Measurements from ENCODE around the gene GABRR2. TPM values are rescaled to one million over a fixed set of nuclear protein-coding genes. Genes with fewer than 3 reads are reported as not detected.

GABRR2 gene
- total RNA-seq, 1 donor from 2014 or later: 1.4 TPM

DNA sequence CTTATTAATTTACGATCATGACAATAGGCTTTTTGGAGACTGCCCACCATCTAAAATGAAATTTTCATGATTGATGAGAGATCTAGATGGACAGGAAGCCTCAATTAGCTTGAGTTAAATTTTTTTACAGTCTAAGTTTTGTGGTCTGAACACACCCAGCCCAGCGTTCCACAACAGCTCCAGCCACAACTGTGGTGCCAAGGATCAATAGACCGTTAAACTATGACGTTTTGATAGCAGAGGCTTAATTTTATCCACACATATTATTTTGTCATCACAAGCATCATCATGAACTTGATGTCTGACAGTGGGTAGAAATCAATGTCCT, 92.4 kb downstream of the GABRR2 start:
- no peak for ATAC-seq
- Histone ChIP-seq H3K27ac (no peak overlapping the region), H3K4me1 (no peaks in the 10 kb centered on the region), H3K36me3 (no peaks in the 10 kb centered on the region), H3K9me3 (no peaks in the 10 kb centered on the region), H3K27me3 (no peaks in the 10 kb centered on the region), H3K4me3 (no peak overlapping the region)
- intact Hi-C loops (cut with DNase I): no loop called here
- TF ChIP-seq CTCF (IDR thresholded peaks at IDR 0.05): no peak
- DNase-seq: no peak

DNA sequence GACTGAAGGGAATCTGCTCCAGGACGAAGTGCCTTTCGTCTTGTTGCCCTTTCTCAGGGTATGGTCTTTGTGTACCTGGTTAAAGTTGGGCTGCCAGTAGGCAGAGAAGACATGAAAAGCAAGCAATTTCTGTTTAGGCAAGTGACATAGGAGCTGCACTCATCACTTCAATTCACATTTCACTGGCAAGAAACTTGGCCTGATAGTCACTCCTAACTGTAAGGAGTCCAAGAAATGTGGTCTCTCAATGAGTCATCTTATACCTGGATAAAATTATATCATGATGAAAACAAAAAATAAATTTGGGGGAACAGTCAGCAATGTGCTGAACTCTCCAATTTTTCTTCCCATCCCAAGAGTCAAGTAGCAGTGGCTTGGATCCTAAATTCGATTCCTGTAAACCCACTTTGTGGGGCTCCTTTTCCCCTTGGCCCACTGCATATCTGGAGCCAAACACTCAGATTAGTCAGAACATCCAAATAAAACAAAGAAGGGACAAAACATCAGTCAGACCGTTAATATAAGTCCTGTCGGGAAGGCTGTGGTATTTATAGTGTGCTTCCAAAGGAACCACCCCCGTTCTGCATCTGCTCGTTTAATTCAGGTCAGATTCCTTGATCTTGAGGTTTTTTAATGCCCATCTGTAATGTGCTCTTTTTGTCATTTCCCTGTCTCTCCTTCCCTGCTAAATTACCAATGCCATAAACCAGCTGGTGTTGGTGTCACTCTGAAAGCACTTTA, 93.0 kb downstream of the GABRR2 start:
- DNase-seq: no peak
- Histone ChIP-seq H3K27ac (no peak overlapping the region), H3K4me3 (no peak overlapping the region), H3K36me3 (no peaks in the 10 kb centered on the region), H3K9me3 (no peaks in the 10 kb centered on the region), H3K4me1 (no peaks in the 10 kb centered on the region), H3K27me3 (no peaks in the 10 kb centered on the region)
- TF ChIP-seq CTCF (IDR thresholded peaks at IDR 0.05): no peak
- no peak for ATAC-seq
- intact Hi-C loops (cut with DNase I): no loop called here

DNA sequence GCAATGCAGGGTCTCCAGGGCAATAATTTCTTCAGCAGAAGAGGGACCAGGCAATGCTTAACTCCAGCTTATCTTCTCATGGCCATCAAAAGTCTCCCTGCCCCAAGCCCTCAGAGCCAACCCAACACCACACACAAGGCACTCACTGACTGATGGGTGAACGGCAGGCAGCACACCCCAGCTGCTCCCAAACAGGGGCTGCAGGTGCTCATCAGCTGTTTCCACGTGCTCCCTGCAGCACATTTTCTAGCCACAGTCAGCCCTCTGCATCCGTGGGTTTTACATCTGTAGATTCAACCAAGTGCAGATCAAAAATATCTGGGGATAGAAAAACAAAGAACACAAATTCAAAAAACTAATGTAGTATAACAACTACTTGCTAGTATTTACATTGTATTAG, 94.0 kb downstream of the GABRR2 start:
- no peak overlapping the region for H3K4me3 ChIP-seq
- H3K27ac ChIP-seq: no peak overlapping the region
- intact Hi-C loops (cut with DNase I): no loop called here
- ATAC-seq (no peak), DNase-seq (no peak)
- H3K4me1 ChIP-seq: no peaks in the 10 kb centered on the region
- TF ChIP-seq CTCF (IDR thresholded peaks at IDR 0.05): no peak
- no peaks in the 10 kb centered on the region for H3K36me3 ChIP-seq
- no peaks in the 10 kb centered on the region for H3K9me3 ChIP-seq
- H3K27me3 ChIP-seq: no peaks in the 10 kb centered on the region

DNA sequence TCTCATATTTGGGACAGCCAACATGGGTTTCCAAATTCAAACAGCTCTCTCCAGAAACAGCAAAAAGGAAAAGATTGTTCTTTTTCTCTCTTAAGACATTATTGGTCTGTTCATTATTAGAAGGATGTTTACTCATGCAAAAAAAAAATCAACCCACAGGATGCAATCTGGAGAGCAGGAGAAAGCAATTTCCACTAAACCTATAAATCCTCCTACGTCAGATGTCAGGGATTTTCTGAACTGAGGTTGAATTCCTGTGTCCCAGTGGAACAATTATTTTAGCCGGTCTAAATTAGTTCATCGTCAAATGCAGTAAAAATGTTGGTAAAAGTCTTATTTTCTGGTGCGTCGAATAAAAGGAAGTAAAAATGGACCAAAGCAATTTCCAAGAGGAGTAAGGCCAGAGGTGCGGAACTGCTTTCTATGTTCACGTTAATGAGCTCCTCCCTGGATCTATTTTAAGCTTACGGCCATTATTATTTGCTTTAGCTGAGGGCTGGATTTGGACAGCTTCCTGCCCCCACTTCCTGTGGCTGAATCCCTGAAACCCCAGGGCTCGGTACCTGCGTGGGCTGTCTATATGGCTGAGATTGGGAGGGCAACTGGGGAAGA, 97.7 kb downstream of the GABRR2 start, which contains the start of gene GABRR1:
TSS of gene GABRR1 (minus strand) at position 60 of the 612 bp plus-strand sequence. CDS start at position 24, 36 bp downstream.
- H3K27me3 ChIP-seq: no peaks in the 10 kb centered on the region
- no peaks in the 10 kb centered on the region for H3K4me1 ChIP-seq
- TF ChIP-seq CTCF (IDR thresholded peaks at IDR 0.05): no peak
- no peak for ATAC-seq
- intact Hi-C loops (cut with DNase I): no loop called here
- H3K27ac ChIP-seq: no peak within 1 kb of the TSS
- no peaks in the 10 kb centered on the region for H3K36me3 ChIP-seq
- no peaks in the 10 kb centered on the region for H3K9me3 ChIP-seq
- DNase-seq: no peak
- H3K4me3 ChIP-seq: no peak within 1 kb of the TSS

DNA sequence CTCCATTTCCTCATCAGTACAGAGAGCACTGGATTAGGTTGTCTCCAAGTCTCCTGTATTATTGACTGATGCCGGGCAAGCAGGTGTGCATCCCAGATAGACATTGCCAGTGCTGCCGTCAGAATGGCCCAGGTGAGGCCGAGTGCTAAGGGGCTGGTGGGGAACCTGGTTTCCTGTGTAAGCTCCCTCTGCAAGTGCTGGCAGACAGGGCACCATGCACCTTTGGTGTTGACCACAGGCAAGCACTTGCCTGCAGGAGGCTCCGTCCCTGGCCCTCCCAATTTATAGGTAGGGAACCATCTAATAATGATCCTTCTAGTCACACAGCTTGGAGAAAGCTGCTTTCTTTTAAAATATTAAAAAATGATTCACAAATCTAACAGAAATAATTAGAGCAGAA, 98.7 kb downstream of the GABRR2 start:
- DNase-seq (no peak), ATAC-seq (no peak)
- H3K4me3 ChIP-seq: no peak overlapping the region
- no peak overlapping the region for H3K27ac ChIP-seq
- no peaks in the 10 kb centered on the region for H3K9me3 ChIP-seq
- no peaks in the 10 kb centered on the region for H3K27me3 ChIP-seq
- no peaks in the 10 kb centered on the region for H3K36me3 ChIP-seq
- H3K4me1 ChIP-seq: no peaks in the 10 kb centered on the region
- TF ChIP-seq CTCF (IDR thresholded peaks at IDR 0.05): no peak
- intact Hi-C loops (cut with DNase I): no loop called here
